ENCODE results near the gene SCP2D1.

SCP2D1 gene

DNA sequence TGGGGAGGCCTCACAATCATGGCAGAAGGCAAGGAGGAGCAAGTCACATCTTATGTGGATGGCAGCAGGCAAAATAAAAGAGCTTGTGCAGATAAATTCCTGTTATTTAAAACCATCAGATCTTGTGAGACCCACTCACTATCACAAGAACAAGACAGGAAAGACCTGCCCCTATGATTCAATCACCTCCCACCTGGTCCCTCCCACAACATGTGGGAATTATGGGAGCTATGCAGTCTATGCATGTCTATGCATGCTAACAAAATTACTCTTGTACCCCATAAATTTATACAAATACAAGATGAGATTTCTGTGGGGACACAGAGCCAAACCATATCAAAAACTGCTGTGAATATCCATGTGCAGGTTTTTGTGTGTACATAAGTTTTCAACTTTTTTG is 25.6 kb upstream of the SCP2D1 start:
- Histone ChIP-seq H3K4me1 (ENCODE audit: control insufficient read depth, insufficient read depth, low read length, poor library complexity, severe bottlenecking) (no peaks in the 10 kb centered on the region), H3K27me3 (replicated peaks; ENCODE audit: control insufficient read depth, insufficient read depth, low read length, poor library complexity, severe bottlenecking) (no peaks in the 10 kb centered on the region), H3K27ac (ENCODE audit: insufficient read depth, low read length, poor library complexity, severe bottlenecking) (no peak overlapping the region), H3K4me3 (ENCODE audit: insufficient read depth, low read depth, low read length, poor library complexity, severe bottlenecking) (no peak overlapping the region), H3K9me3 (ENCODE audit: control insufficient read depth, low read length) (no peaks in the 10 kb centered on the region), H3K36me3 (ENCODE audit: control insufficient read depth, insufficient read depth, low read length) (no peaks in the 10 kb centered on the region)
- no peak for DNase-seq

DNA sequence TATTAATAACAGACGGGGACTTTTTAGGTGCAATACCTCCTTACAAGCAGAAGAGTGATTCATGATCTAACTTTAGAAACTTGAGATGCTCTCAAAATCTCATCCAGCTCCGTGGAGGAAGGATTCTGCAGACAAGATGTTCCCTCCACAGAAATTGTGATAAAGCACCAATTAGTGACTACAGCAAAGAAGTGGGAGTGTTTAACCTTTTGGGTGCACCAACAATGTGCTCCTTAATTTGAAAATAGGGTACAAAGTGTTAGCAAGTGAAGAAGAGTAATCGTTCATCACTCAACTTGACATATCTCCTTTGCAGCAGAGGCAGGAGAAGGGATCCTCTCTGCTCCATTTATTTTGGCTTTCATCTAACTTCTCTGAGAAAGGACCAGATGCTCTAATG is 22.8 kb upstream of the SCP2D1 start:
- Histone ChIP-seq H3K36me3 (ENCODE audit: control insufficient read depth, insufficient read depth, low read length) (no peaks in the 10 kb centered on the region), H3K27me3 (replicated peaks; ENCODE audit: control insufficient read depth, insufficient read depth, low read length, poor library complexity, severe bottlenecking) (no peaks in the 10 kb centered on the region), H3K9me3 (ENCODE audit: control insufficient read depth, low read length) (no peaks in the 10 kb centered on the region), H3K4me3 (ENCODE audit: insufficient read depth, low read depth, low read length, poor library complexity, severe bottlenecking) (no peak overlapping the region), H3K27ac (ENCODE audit: insufficient read depth, low read length, poor library complexity, severe bottlenecking) (no peak overlapping the region), H3K4me1 (ENCODE audit: control insufficient read depth, insufficient read depth, low read length, poor library complexity, severe bottlenecking) (peaks cover 7% of the 10 kb centered on the region)
- DNase-seq = no peak

DNA sequence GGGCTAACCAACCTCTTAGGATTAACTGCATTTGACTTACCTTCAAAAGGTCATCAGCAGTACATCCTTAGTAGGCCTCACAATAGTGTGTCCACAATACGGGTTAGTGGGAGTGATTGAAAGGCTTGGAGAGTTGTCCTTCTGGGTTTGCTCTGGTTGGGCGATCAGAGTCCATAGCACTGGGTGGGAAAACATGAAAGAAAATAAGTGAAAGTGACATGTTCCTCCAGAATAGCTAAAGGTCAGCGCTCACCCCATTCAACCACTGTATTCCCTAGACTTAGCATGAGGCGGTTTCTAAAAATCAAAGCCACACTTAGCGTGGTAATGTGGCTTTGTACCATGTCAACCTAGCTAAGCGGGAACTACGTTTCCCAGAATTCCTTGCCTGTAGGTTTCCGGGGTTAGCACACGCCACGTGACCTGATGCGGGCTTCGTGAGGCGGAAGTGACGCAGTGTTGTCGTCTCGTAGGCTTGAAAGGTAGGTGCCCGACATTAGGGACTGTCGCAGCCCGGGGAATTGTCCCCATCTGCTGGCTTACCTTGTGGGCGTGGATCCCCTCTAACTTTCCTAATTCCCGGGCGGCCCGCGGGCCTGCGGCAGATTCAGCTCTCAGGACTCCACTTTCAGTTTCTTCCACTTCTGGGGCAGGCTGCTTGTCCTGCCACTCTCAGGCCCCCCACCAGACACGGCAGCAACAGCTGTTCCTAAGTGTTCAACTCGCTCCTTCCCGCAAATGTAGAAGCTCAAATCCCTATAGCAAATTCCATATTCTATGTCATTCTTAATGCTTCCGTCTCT is 19.8 kb upstream of the SCP2D1 start:
- H3K27me3 ChIP-seq (replicated peaks; ENCODE audit: control insufficient read depth, insufficient read depth, low read length, poor library complexity, severe bottlenecking) = no peaks in the 10 kb centered on the region
- H3K4me3 ChIP-seq (ENCODE audit: insufficient read depth, low read depth, low read length, poor library complexity, severe bottlenecking) = peak overlapping the region; percentile 67
- H3K9me3 ChIP-seq (ENCODE audit: control insufficient read depth, low read length) = no peaks in the 10 kb centered on the region
- H3K36me3 ChIP-seq (ENCODE audit: control insufficient read depth, insufficient read depth, low read length) = no peaks in the 10 kb centered on the region
- peak; percentile 79 to 87 (median 80) for DNase-seq
- H3K27ac ChIP-seq (ENCODE audit: insufficient read depth, low read length, poor library complexity, severe bottlenecking) = peak overlapping the region; percentile 85
- H3K4me1 ChIP-seq (ENCODE audit: control insufficient read depth, insufficient read depth, low read length, poor library complexity, severe bottlenecking) = peaks cover 7% of the 10 kb centered on the region

DNA sequence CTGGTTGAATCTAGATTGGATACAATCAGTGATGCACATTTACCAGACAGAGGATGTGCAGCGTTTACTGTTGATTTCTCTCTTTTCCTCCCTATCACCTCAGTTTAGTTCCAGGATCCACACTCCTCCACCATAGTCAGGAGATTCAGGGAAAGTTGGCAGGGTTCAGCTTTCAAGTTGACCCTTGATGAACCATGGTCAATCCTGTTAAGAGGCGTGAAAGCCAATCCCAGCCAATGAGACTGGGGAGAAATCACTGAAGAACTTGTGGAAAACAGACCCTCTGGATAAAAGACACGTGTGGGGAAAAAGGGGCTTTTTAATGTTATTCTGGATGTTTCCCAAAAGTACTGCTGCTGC is 19.2 kb upstream of the SCP2D1 start:
- DNase-seq = no peak
- Histone ChIP-seq H3K27me3 (replicated peaks; ENCODE audit: control insufficient read depth, insufficient read depth, low read length, poor library complexity, severe bottlenecking) (no peaks in the 10 kb centered on the region), H3K9me3 (ENCODE audit: control insufficient read depth, low read length) (no peaks in the 10 kb centered on the region), H3K36me3 (ENCODE audit: control insufficient read depth, insufficient read depth, low read length) (no peaks in the 10 kb centered on the region), H3K27ac (ENCODE audit: insufficient read depth, low read length, poor library complexity, severe bottlenecking) (peak overlapping the region; percentile 85), H3K4me1 (ENCODE audit: control insufficient read depth, insufficient read depth, low read length, poor library complexity, severe bottlenecking) (peaks cover 7% of the 10 kb centered on the region), H3K4me3 (ENCODE audit: insufficient read depth, low read depth, low read length, poor library complexity, severe bottlenecking) (peak overlapping the region; percentile 67)

DNA sequence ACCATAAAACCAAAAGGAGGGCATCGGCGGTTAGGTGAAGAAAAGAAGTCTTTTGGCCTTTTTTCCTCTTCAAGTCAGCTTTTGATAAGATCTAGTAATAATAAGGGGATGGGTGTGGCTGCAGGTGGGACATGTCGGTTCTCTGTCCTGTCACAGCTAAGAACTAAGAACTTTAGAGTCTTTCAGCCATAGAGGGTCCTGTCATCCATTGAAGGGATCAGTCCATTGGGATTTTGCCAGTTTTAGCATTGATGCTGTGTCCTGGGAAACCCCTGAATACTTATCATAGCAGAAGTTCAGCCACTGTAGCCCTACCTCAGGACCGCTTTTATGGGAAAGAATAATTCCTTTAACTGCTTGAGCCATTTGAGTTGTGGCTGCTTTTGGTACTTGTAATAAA is 18.2 kb upstream of the SCP2D1 start:
- no peak for DNase-seq
- H3K36me3 ChIP-seq (ENCODE audit: control insufficient read depth, insufficient read depth, low read length) = no peaks in the 10 kb centered on the region
- H3K9me3 ChIP-seq (ENCODE audit: control insufficient read depth, low read length) = no peaks in the 10 kb centered on the region
- H3K27ac ChIP-seq (ENCODE audit: insufficient read depth, low read length, poor library complexity, severe bottlenecking) = no peak overlapping the region
- peaks cover 7% of the 10 kb centered on the region for H3K4me1 ChIP-seq (ENCODE audit: control insufficient read depth, insufficient read depth, low read length, poor library complexity, severe bottlenecking)
- no peak overlapping the region for H3K4me3 ChIP-seq (ENCODE audit: insufficient read depth, low read depth, low read length, poor library complexity, severe bottlenecking)
- no peaks in the 10 kb centered on the region for H3K27me3 ChIP-seq (replicated peaks; ENCODE audit: control insufficient read depth, insufficient read depth, low read length, poor library complexity, severe bottlenecking)

DNA sequence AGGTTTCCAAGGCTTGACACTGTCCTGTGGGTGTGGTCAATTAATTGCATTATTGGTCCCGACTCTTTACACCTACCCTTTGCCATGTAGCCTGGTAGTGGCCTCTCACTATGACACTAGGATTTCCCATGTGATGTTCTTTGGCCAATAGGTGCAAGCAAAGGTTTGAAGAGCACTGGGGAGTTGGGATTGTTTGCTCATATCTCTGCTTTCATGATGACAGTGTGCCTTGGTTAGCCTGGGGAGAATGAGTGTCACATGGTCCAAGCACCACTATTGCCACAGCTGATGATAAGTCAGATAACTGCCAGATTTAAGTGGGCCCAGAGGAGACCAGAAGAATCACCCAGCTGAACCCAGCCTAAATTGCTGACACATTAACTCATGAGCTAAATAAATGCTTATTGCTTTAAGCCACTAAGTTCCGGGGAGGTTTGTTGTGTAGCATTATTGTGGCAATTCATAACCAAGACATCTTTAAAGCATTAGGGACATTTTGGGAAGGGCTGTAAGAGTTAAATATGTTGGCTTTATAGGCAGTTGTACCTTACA is 17.2 kb upstream of the SCP2D1 start:
- Histone ChIP-seq H3K36me3 (ENCODE audit: control insufficient read depth, insufficient read depth, low read length) (no peaks in the 10 kb centered on the region), H3K4me3 (ENCODE audit: insufficient read depth, low read depth, low read length, poor library complexity, severe bottlenecking) (no peak overlapping the region), H3K27ac (ENCODE audit: insufficient read depth, low read length, poor library complexity, severe bottlenecking) (no peak overlapping the region), H3K27me3 (replicated peaks; ENCODE audit: control insufficient read depth, insufficient read depth, low read length, poor library complexity, severe bottlenecking) (no peaks in the 10 kb centered on the region), H3K4me1 (ENCODE audit: control insufficient read depth, insufficient read depth, low read length, poor library complexity, severe bottlenecking) (peaks cover 7% of the 10 kb centered on the region), H3K9me3 (ENCODE audit: control insufficient read depth, low read length) (no peaks in the 10 kb centered on the region)
- no peak for DNase-seq

DNA sequence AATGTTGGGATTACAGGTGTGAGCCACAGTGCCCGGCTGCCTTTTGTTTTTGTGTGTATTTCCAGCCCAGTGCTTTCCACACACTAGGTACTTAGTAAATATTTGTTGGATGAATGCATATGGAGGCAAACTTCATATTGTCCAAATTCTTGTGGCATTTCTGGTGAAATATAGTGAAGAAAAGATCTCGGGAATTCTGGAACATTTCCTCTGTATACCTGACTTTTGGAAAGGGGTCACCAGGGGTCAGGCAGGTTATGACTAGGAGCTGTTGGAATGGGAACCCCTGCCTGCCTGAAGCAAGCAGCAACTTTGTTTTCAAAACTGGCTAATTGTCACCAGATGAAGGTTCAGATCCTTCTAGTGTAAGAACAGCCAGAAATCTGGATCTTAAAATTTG is 12.1 kb upstream of the SCP2D1 start:
- Histone ChIP-seq H3K27me3 (replicated peaks; ENCODE audit: control insufficient read depth, insufficient read depth, low read length, poor library complexity, severe bottlenecking) (no peaks in the 10 kb centered on the region), H3K36me3 (ENCODE audit: control insufficient read depth, insufficient read depth, low read length) (no peaks in the 10 kb centered on the region), H3K27ac (ENCODE audit: insufficient read depth, low read length, poor library complexity, severe bottlenecking) (no peak overlapping the region), H3K9me3 (ENCODE audit: control insufficient read depth, low read length) (no peaks in the 10 kb centered on the region), H3K4me3 (ENCODE audit: insufficient read depth, low read depth, low read length, poor library complexity, severe bottlenecking) (no peak overlapping the region), H3K4me1 (ENCODE audit: control insufficient read depth, insufficient read depth, low read length, poor library complexity, severe bottlenecking) (no peaks in the 10 kb centered on the region)
- DNase-seq = no peak

DNA sequence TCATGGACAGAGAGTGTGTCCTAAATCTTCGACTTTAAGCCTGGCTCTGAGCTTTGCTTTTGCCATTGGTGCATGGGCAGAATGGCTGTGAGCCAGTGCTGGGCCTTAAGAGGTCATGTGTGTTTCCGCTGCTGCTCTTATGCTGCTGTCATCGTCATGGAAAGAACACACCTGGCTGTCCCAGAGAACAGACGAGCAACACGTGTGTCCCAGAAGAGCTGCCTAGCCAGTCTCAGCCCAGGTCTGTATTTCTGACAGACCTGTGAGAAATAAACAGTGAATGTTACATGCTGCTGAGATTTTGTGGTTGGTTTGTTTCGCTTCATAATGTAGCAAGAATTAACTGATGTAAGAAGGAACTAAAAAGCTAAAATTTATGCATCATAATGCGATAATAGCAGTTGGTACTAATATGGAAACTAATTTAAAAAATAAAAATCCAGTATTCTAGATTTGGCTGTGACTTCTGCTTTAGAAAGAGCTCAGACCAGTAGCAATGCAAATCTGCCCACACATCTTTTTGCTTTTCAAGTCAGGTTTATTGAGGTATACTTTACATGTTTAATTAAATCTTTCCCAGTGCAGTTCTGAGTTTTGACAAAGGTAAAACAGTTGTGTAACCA is 11.5 kb upstream of the SCP2D1 start:
- no peak for DNase-seq
- Histone ChIP-seq H3K4me3 (ENCODE audit: insufficient read depth, low read depth, low read length, poor library complexity, severe bottlenecking) (no peak overlapping the region), H3K4me1 (ENCODE audit: control insufficient read depth, insufficient read depth, low read length, poor library complexity, severe bottlenecking) (no peaks in the 10 kb centered on the region), H3K9me3 (ENCODE audit: control insufficient read depth, low read length) (no peaks in the 10 kb centered on the region), H3K27ac (ENCODE audit: insufficient read depth, low read length, poor library complexity, severe bottlenecking) (no peak overlapping the region), H3K27me3 (replicated peaks; ENCODE audit: control insufficient read depth, insufficient read depth, low read length, poor library complexity, severe bottlenecking) (no peaks in the 10 kb centered on the region), H3K36me3 (ENCODE audit: control insufficient read depth, insufficient read depth, low read length) (no peaks in the 10 kb centered on the region)

DNA sequence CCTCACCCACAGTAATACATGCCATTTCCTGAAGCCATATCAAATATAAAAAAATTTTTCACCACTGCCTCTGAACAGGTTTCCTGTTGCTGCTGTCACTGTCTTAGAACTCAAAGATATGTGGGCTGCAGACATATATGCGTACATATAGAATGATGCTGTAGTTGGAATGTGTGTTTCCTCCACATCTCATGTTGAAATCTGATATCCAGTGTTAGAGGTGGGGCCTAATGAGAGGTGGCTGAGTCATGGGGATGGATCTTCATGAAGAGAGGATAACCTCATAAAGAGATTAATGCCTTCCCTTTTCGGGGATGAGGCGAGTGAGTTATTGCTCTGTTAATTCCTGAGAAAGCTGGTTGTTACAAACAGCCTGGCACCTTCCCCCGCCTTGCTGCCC is 7.7 kb upstream of the SCP2D1 start:
- H3K36me3 ChIP-seq (ENCODE audit: control insufficient read depth, insufficient read depth, low read length) = no peaks in the 10 kb centered on the region
- H3K4me3 ChIP-seq (ENCODE audit: insufficient read depth, low read depth, low read length, poor library complexity, severe bottlenecking) = no peak overlapping the region
- no peaks in the 10 kb centered on the region for H3K4me1 ChIP-seq (ENCODE audit: control insufficient read depth, insufficient read depth, low read length, poor library complexity, severe bottlenecking)
- no peaks in the 10 kb centered on the region for H3K27me3 ChIP-seq (replicated peaks; ENCODE audit: control insufficient read depth, insufficient read depth, low read length, poor library complexity, severe bottlenecking)
- no peak for DNase-seq
- no peak overlapping the region for H3K27ac ChIP-seq (ENCODE audit: insufficient read depth, low read length, poor library complexity, severe bottlenecking)
- H3K9me3 ChIP-seq (ENCODE audit: control insufficient read depth, low read length) = no peaks in the 10 kb centered on the region

DNA sequence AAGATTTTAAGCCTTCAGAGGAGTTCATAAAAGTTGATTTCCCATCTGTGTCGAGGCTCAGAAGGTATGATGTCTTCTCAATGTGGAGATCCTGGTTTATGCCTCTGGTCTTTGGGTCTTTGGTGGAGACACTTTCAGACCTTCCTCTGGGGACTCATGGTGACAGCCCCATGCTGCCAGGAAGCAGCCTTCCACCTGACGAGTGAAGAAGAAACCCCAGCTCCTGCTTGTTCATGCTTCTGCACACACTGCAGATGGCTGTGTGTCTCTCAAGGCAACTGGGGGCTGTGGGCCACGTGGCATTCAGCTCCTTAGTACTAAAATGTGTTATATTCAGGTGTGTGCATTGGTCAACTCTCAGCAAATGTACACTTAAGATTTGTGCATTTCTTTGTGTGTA is 4.9 kb upstream of the SCP2D1 start:
- no peak overlapping the region for H3K27ac ChIP-seq (ENCODE audit: insufficient read depth, low read length, poor library complexity, severe bottlenecking)
- H3K4me1 ChIP-seq (ENCODE audit: control insufficient read depth, insufficient read depth, low read length, poor library complexity, severe bottlenecking) = no peaks in the 10 kb centered on the region
- no peak overlapping the region for H3K4me3 ChIP-seq (ENCODE audit: insufficient read depth, low read depth, low read length, poor library complexity, severe bottlenecking)
- DNase-seq = no peak
- no peaks in the 10 kb centered on the region for H3K9me3 ChIP-seq (ENCODE audit: control insufficient read depth, low read length)
- H3K27me3 ChIP-seq (replicated peaks; ENCODE audit: control insufficient read depth, insufficient read depth, low read length, poor library complexity, severe bottlenecking) = no peaks in the 10 kb centered on the region
- H3K36me3 ChIP-seq (ENCODE audit: control insufficient read depth, insufficient read depth, low read length) = no peaks in the 10 kb centered on the region

Measured in effector memory CD4-positive, alpha-beta T cell (primary cell).